ENCODE data around the gene PARP11.

The PARP11 gene

GRCh38 chr12:3770891-3771290 lies 102.3 kb downstream of the PARP11 start:
- Histone ChIP-seq H4K20me1 (ENCODE audit: control insufficient read depth, insufficient read depth, low read depth, low read length) (no peaks in the 10 kb centered on the region), H3K4me2 (ENCODE audit: low read length) (peak overlapping the region; percentile 61; the same call in 1 of the 2 replicates), H3F3A (ENCODE audit: control insufficient read depth, insufficient read depth) (no peaks in the 10 kb centered on the region), H3K79me2 (ENCODE audit: control insufficient read depth, low read length) (no peaks in the 10 kb centered on the region), H3K4me3 (ENCODE audit: low read length) (no peak overlapping the region), H3K36me3 (ENCODE audit: control insufficient read depth, low read length) (no peaks in the 10 kb centered on the region), H3K27me3 (ENCODE audit: control insufficient read depth, low read length) (peaks cover 3% of the 10 kb centered on the region; the same call in 1 of the 2 replicates), H3K27ac (ENCODE audit: low read depth, low read length) (no peak overlapping the region), H3K4me1 (ENCODE audit: control insufficient read depth, low read length) (peaks cover 29% of the 10 kb centered on the region), H3K9me3 (ENCODE audit: control insufficient read depth, insufficient read depth, low read length) (no peaks in the 10 kb centered on the region), H3K9me2 (replicated peaks; ENCODE audit: control insufficient read depth, low read length) (no peaks in the 10 kb centered on the region)
- TF ChIP-seq CTCF (IDR thresholded peaks at IDR 0.05; ENCODE audit: low read depth, low read length, poor library complexity, severe bottlenecking) (no peak), EZH2phosphoT487 (IDR thresholded peaks at IDR 0.05; ENCODE audit: borderline replicate concordance, low read length) (no peak)

GRCh38 chr12:3768911-3769447 lies 104.2 kb downstream of the PARP11 start:
- Histone ChIP-seq H3K4me2 (ENCODE audit: low read length) (no peak overlapping the region), H3F3A (ENCODE audit: control insufficient read depth, insufficient read depth) (no peaks in the 10 kb centered on the region; the same call in 1 of the 2 replicates), H3K9me2 (replicated peaks; ENCODE audit: control insufficient read depth, low read length) (no peaks in the 10 kb centered on the region), H3K4me3 (ENCODE audit: low read length) (no peak overlapping the region), H3K79me2 (ENCODE audit: control insufficient read depth, low read length) (no peaks in the 10 kb centered on the region), H3K27me3 (ENCODE audit: control insufficient read depth, low read length) (no peaks in the 10 kb centered on the region), H4K20me1 (ENCODE audit: control insufficient read depth, insufficient read depth, low read depth, low read length) (no peaks in the 10 kb centered on the region), H3K4me1 (ENCODE audit: control insufficient read depth, low read length) (peaks cover 29% of the 10 kb centered on the region), H3K9me3 (ENCODE audit: control insufficient read depth, insufficient read depth, low read length) (no peaks in the 10 kb centered on the region), H3K27ac (ENCODE audit: low read depth, low read length) (no peak overlapping the region), H3K36me3 (ENCODE audit: control insufficient read depth, low read length) (no peaks in the 10 kb centered on the region)
- no peak for TF ChIP-seq EZH2phosphoT487 (IDR thresholded peaks at IDR 0.05; ENCODE audit: borderline replicate concordance, low read length)
- TF ChIP-seq CTCF (IDR thresholded peaks at IDR 0.05; ENCODE audit: low read depth, low read length, poor library complexity, severe bottlenecking), result no peak

- Histone ChIP-seq H3K9me3 (ENCODE audit: control insufficient read depth, insufficient read depth, low read length) (0 out of 2 replicates have a peak, but pooled peaks cover 3% of the 10 kb centered on the region), H3F3A (ENCODE audit: control insufficient read depth, insufficient read depth) (no peaks in the 10 kb centered on the region; the same call in 1 of the 2 replicates), H3K4me2 (ENCODE audit: low read length) (no peak overlapping the region), H3K27ac (ENCODE audit: low read depth, low read length) (no peak overlapping the region), H3K27me3 (ENCODE audit: control insufficient read depth, low read length) (no peaks in the 10 kb centered on the region; the same call in 1 of the 2 replicates), H3K4me1 (ENCODE audit: control insufficient read depth, low read length) (0 out of 2 replicates have a peak, but pooled peaks cover 3% of the 10 kb centered on the region), H3K4me3 (ENCODE audit: low read length) (no peak overlapping the region), H3K9me2 (replicated peaks; ENCODE audit: control insufficient read depth, low read length) (no peaks in the 10 kb centered on the region), H3K36me3 (ENCODE audit: control insufficient read depth, low read length) (no peaks in the 10 kb centered on the region), H3K79me2 (ENCODE audit: control insufficient read depth, low read length) (no peaks in the 10 kb centered on the region), H4K20me1 (ENCODE audit: control insufficient read depth, insufficient read depth, low read depth, low read length) (no peaks in the 10 kb centered on the region)
- TF ChIP-seq CTCF (IDR thresholded peaks at IDR 0.05; ENCODE audit: low read depth, low read length, poor library complexity, severe bottlenecking) (no peak), EZH2phosphoT487 (IDR thresholded peaks at IDR 0.05; ENCODE audit: borderline replicate concordance, low read length) (no peak)
These were observed 112.0 kb downstream of the PARP11 start for GRCh38 chr12:3761116-3761735.
